SK-N-SH (cell line): ENCODE results near the gene MRM2.

Experiments
- CTCF ChIP-seq: fragments of 200-600 bp; sonication (generic); IDR thresholded peaks from 2 replicates; pipeline ENCODE4 v1.6.1; 2017; ENCODE audit warnings: antibody characterized with exemption, mild to moderate bottlenecking, moderate library complexity
- FOXM1 ChIP-seq: IDR thresholded peaks from 2 replicates; pipeline ENCODE4 v1.4.0; 2012; ENCODE audit warnings: low read depth, mild to moderate bottlenecking
- MXI1 ChIP-seq: IDR thresholded peaks from 2 replicates; pipeline ENCODE4 v1.6.1; 2012; ENCODE audit warnings: mild to moderate bottlenecking, low read depth, low read length, improper control_type of control experiment
- POLR2AphosphoS5 ChIP-seq: IDR thresholded peaks from 2 replicates; pipeline ENCODE4 v1.6.1; 2012; ENCODE audit warnings: low read depth, low read length

- TF ChIP-seq FOXM1 (no peak), CTCF (no peak), POLR2AphosphoS5 (no peak), MXI1 (no peak)
These were observed 11.7 kb upstream of the MRM2 start for GRCh38 chr7:2253525-2254244.
